Activated naive CD8-positive, alpha-beta T cell treated with anti-CD3 and anti-CD28 coated beads, Interleukin-2, amount 10 ng/mL, durations not matched to agents 7 days and 5 days (primary cell): Measurements from ENCODE around the gene UBE2D3. TPM values are rescaled to one million over a fixed set of nuclear protein-coding genes. Genes with fewer than 3 reads are reported as not detected.

ENCODE experiments used
- ATAC-seq: fragments of 150-1000 bp; cut with Tn5 transposase; one replicate; pipeline ENCODE4 v1.10.0; 2021; ENCODE audit warnings: low read depth, moderate library complexity
- POLR2A ChIA-PET: fragments of 350-600 bp; sonication (Branson Sonifier 250); formaldehyde crosslinking; loops from one replicate; lab custom pipeline; 2021; ENCODE audit warnings: antibody characterized with exemption; lab: Charles Lee
- DNase-seq: peaks from one replicate; pipeline ENCODE4 v3.0.0; 2021
- H3K27ac Mint-ChIP-seq: one replicate; pipeline ENCODE4 v1.8.0; 2022; ENCODE audit warnings: mild to moderate bottlenecking, mixed read lengths
- H3K27me3 Mint-ChIP-seq: one replicate; pipeline ENCODE4 v1.8.0; 2022; ENCODE audit warnings: mild to moderate bottlenecking, moderate library complexity, mixed read lengths
- H3K36me3 Mint-ChIP-seq: one replicate; pipeline ENCODE4 v1.8.0; 2021; ENCODE audit warnings: mild to moderate bottlenecking, mixed read lengths
- H3K4me1 Mint-ChIP-seq: one replicate; pipeline ENCODE4 v1.8.0; 2021; ENCODE audit warnings: mixed read lengths
- H3K4me3 Mint-ChIP-seq: one replicate; pipeline ENCODE4 v1.8.0; 2022; ENCODE audit warnings: mild to moderate bottlenecking, moderate library complexity, mixed read lengths
- H3K9me3 Mint-ChIP-seq: one replicate; pipeline ENCODE4 v1.8.0; 2021; ENCODE audit warnings: mixed read lengths
- total RNA-seq, 2 experiments: library from RNA; stranded (reverse); gene quantifications; one replicate each; pipeline ENCODE4 v1.2.3, GENCODE V29; 2021

UBE2D3 gene
- total RNA-seq, 2 experiments from 2014 or later, result 376 to 380 TPM

GRCh38 chr4:102858828-102859464 is 31.6 kb upstream of the UBE2D3 start:
- Mint-ChIP-seq H3K36me3 (peaks cover 50% of the 10 kb centered on the region), H3K9me3 (peaks cover 18% of the 10 kb centered on the region)

GRCh38 chr4:102850370-102850769 is 23.0 kb upstream of the UBE2D3 start:
- H3K9me3 Mint-ChIP-seq, result no peaks in the 10 kb centered on the region
- no peak overlapping the region for H3K27ac Mint-ChIP-seq
- H3K27me3 Mint-ChIP-seq, result no peaks in the 10 kb centered on the region
- H3K4me3 Mint-ChIP-seq, result no peak overlapping the region
- H3K4me1 Mint-ChIP-seq, result peaks cover 9% of the 10 kb centered on the region
- no peak for DNase-seq
- peaks cover 15% of the 10 kb centered on the region for H3K36me3 Mint-ChIP-seq
- POLR2A ChIA-PET, result no interaction called here
- ATAC-seq, result no peak

More at GRCh38 chr4:102858828-102859464, 31.6 kb upstream of the UBE2D3 start:
- H3K27ac Mint-ChIP-seq, result peak overlapping the region; percentile 65
- POLR2A ChIA-PET, result interaction anchor here (1.4 kb wide), 1 partner anchor 31 kb away, joined by 5 read pairs; the partner anchor contains the start of gene UBE2D3
- H3K4me3 Mint-ChIP-seq, result no peak overlapping the region
- H3K27me3 Mint-ChIP-seq, result no peaks in the 10 kb centered on the region
- no peak for ATAC-seq
- no peak for DNase-seq
- H3K4me1 Mint-ChIP-seq, result peaks cover 6% of the 10 kb centered on the region

GRCh38 chr4:102849579-102850104 is 22.3 kb upstream of the UBE2D3 start:
- H3K9me3 Mint-ChIP-seq, result no peaks in the 10 kb centered on the region
- peaks cover 8% of the 10 kb centered on the region for H3K4me1 Mint-ChIP-seq
- peaks cover 15% of the 10 kb centered on the region for H3K36me3 Mint-ChIP-seq
- no peaks in the 10 kb centered on the region for H3K27me3 Mint-ChIP-seq
- ATAC-seq (no peak), DNase-seq (no peak)
- H3K27ac Mint-ChIP-seq, result no peak overlapping the region
- POLR2A ChIA-PET, result interaction anchor here (1.2 kb wide), 1 partner anchor 8 kb away, joined by 3 read pairs; no protein-coding TSS in a partner anchor
- H3K4me3 Mint-ChIP-seq, result no peak overlapping the region

GRCh38 chr4:102847687-102848086 is 20.3 kb upstream of the UBE2D3 start:
- POLR2A ChIA-PET, result interaction anchor here (1.0 kb wide), 1 partner anchor 20 kb away, joined by 3 read pairs; the partner anchor contains the start of gene UBE2D3
- Mint-ChIP-seq H3K27me3 (no peaks in the 10 kb centered on the region), H3K36me3 (peaks cover 24% of the 10 kb centered on the region), H3K4me3 (no peak overlapping the region), H3K4me1 (peaks cover 7% of the 10 kb centered on the region), H3K27ac (no peak overlapping the region), H3K9me3 (no peaks in the 10 kb centered on the region)
- ATAC-seq (no peak), DNase-seq (no peak)

- DNase-seq (no peak), ATAC-seq (no peak)
- peaks cover 8% of the 10 kb centered on the region for H3K4me1 Mint-ChIP-seq
- no peak overlapping the region for H3K4me3 Mint-ChIP-seq
- H3K36me3 Mint-ChIP-seq, result peaks cover 32% of the 10 kb centered on the region
- H3K9me3 Mint-ChIP-seq, result peaks cover 4% of the 10 kb centered on the region
- no peaks in the 10 kb centered on the region for H3K27me3 Mint-ChIP-seq
- POLR2A ChIA-PET, result no interaction called here
- no peak overlapping the region for H3K27ac Mint-ChIP-seq
Measured at GRCh38 chr4:102843938-102844337, 16.6 kb upstream of the UBE2D3 start.

- ATAC-seq (no peak), DNase-seq (no peak)
- Mint-ChIP-seq H3K4me3 (no peak overlapping the region), H3K4me1 (peaks cover 12% of the 10 kb centered on the region), H3K36me3 (peaks cover 32% of the 10 kb centered on the region), H3K27ac (no peak overlapping the region), H3K27me3 (no peaks in the 10 kb centered on the region), H3K9me3 (peaks cover 4% of the 10 kb centered on the region)
- POLR2A ChIA-PET, result no interaction called here
Measured at GRCh38 chr4:102843273-102843672, 15.9 kb upstream of the UBE2D3 start.

GRCh38 chr4:102842367-102842766 is 15.0 kb upstream of the UBE2D3 start:
- H3K4me3 Mint-ChIP-seq, result no peak overlapping the region

GRCh38 chr4:102836596-102836995 is 9.2 kb upstream of the UBE2D3 start:
- Mint-ChIP-seq H3K4me3 (no peak overlapping the region), H3K36me3 (peaks cover 23% of the 10 kb centered on the region), H3K27ac (no peak overlapping the region), H3K4me1 (peaks cover 14% of the 10 kb centered on the region), H3K27me3 (no peaks in the 10 kb centered on the region), H3K9me3 (peaks cover 4% of the 10 kb centered on the region)
- ATAC-seq, result no peak
- no peak for DNase-seq
- POLR2A ChIA-PET, result interaction anchor here (1.1 kb wide), 1 partner anchor 9 kb away, joined by 3 read pairs; no protein-coding TSS in a partner anchor

More at GRCh38 chr4:102842367-102842766, 15.0 kb upstream of the UBE2D3 start:
- Mint-ChIP-seq H3K36me3 (peaks cover 32% of the 10 kb centered on the region), H3K27me3 (no peaks in the 10 kb centered on the region), H3K27ac (no peak overlapping the region), H3K4me1 (peaks cover 14% of the 10 kb centered on the region), H3K9me3 (peaks cover 4% of the 10 kb centered on the region)
- no peak for DNase-seq
- POLR2A ChIA-PET, result interaction anchor here (0.9 kb wide), 1 partner anchor 15 kb away, joined by 4 read pairs; the partner anchor contains the start of gene UBE2D3
- ATAC-seq, result peak; percentile 22

- DNase-seq (no peak), ATAC-seq (no peak)
- Mint-ChIP-seq H3K36me3 (peaks cover 13% of the 10 kb centered on the region), H3K27me3 (no peaks in the 10 kb centered on the region), H3K27ac (no peak overlapping the region), H3K9me3 (no peaks in the 10 kb centered on the region), H3K4me3 (no peak overlapping the region), H3K4me1 (peaks cover 20% of the 10 kb centered on the region)
- POLR2A ChIA-PET, result no interaction called here
Measured at GRCh38 chr4:102832667-102833066, 5.3 kb upstream of the UBE2D3 start.

- no peaks in the 10 kb centered on the region for H3K9me3 Mint-ChIP-seq
- no peak overlapping the region for H3K4me3 Mint-ChIP-seq
- DNase-seq, result no peak
- H3K27ac Mint-ChIP-seq, result no peak overlapping the region
- H3K4me1 Mint-ChIP-seq, result peaks cover 20% of the 10 kb centered on the region
- POLR2A ChIA-PET, result no interaction called here
- H3K27me3 Mint-ChIP-seq, result no peaks in the 10 kb centered on the region
- no peak for ATAC-seq
- H3K36me3 Mint-ChIP-seq, result peaks cover 11% of the 10 kb centered on the region
Measured at GRCh38 chr4:102832105-102832504, 4.8 kb upstream of the UBE2D3 start.

- Mint-ChIP-seq H3K4me3 (no peak overlapping the region), H3K9me3 (no peaks in the 10 kb centered on the region), H3K27me3 (no peaks in the 10 kb centered on the region), H3K36me3 (peaks cover 9% of the 10 kb centered on the region), H3K4me1 (peaks cover 18% of the 10 kb centered on the region), H3K27ac (no peak overlapping the region)
- POLR2A ChIA-PET, result interaction anchor here (8.2 kb wide), 1 partner anchor 38 kb away, joined by 226 read pairs; the partner anchor contains the start of gene CISD2
- no peak for ATAC-seq
- no peak for DNase-seq
Measured at GRCh38 chr4:102829803-102830202, 2.5 kb upstream of the UBE2D3 start.

GRCh38 chr4:102828497-102828808 is 1.1 kb upstream of the UBE2D3 start:
- no peak for ATAC-seq
- Mint-ChIP-seq H3K4me1 (peaks cover 21% of the 10 kb centered on the region), H3K9me3 (no peaks in the 10 kb centered on the region), H3K27ac (no peak overlapping the region), H3K36me3 (peaks cover 11% of the 10 kb centered on the region), H3K27me3 (no peaks in the 10 kb centered on the region), H3K4me3 (no peak overlapping the region)
- DNase-seq, result no peak
- POLR2A ChIA-PET, result interaction anchor here (0.6 to 8.2 kb wide), 22 partner anchors 9 to 327 kb away, joined by 3 to 226 read pairs (median 4); partner anchors contain the start of genes BDH2, CISD2, MANBA and NFKB1

- peaks cover 11% of the 10 kb centered on the region for H3K36me3 Mint-ChIP-seq
- H3K27ac Mint-ChIP-seq, result no peak overlapping the region
- peaks cover 23% of the 10 kb centered on the region for H3K4me1 Mint-ChIP-seq
- H3K27me3 Mint-ChIP-seq, result no peaks in the 10 kb centered on the region
- H3K4me3 Mint-ChIP-seq, result no peak overlapping the region
- peak; percentile 91 for DNase-seq
- no peaks in the 10 kb centered on the region for H3K9me3 Mint-ChIP-seq
- peak; percentile 73 for ATAC-seq
- POLR2A ChIA-PET, result interaction anchor here (0.6 to 8.2 kb wide), 29 partner anchors 9 to 483 kb away, joined by 3 to 226 read pairs (median 4); partner anchors contain the start of genes BDH2, CISD2, MANBA and NFKB1
Measured at GRCh38 chr4:102827674-102828496, 534 bp upstream of the UBE2D3 start.
